ENCODE data around the gene ZNF428. TPM values are rescaled to one million over a fixed set of nuclear protein-coding genes. Genes with fewer than 3 reads are reported as not detected.

Gene ZNF428
- total RNA-seq, 2 donors from 2014 or later: 51.7 to 108 TPM

- Histone ChIP-seq H3K36me3 (no peaks in the 10 kb centered on the region), H3K4me1 (replicated peaks) (peaks cover 5% of the 10 kb centered on the region), H3K4me3 (no peak overlapping the region), H3K27me3 (replicated peaks; ENCODE audit: insufficient read depth) (no peaks in the 10 kb centered on the region), H3K9me3 (no peaks in the 10 kb centered on the region), H3K27ac (no peak overlapping the region)
- intact Hi-C loops (cut with DNase I): no loop called here
- TF ChIP-seq POLR2AphosphoS5 (IDR thresholded peaks at IDR 0.05) (no peak), POLR2A (IDR thresholded peaks at IDR 0.05) (no peak)
- TF ChIP-seq, protein P1, sequence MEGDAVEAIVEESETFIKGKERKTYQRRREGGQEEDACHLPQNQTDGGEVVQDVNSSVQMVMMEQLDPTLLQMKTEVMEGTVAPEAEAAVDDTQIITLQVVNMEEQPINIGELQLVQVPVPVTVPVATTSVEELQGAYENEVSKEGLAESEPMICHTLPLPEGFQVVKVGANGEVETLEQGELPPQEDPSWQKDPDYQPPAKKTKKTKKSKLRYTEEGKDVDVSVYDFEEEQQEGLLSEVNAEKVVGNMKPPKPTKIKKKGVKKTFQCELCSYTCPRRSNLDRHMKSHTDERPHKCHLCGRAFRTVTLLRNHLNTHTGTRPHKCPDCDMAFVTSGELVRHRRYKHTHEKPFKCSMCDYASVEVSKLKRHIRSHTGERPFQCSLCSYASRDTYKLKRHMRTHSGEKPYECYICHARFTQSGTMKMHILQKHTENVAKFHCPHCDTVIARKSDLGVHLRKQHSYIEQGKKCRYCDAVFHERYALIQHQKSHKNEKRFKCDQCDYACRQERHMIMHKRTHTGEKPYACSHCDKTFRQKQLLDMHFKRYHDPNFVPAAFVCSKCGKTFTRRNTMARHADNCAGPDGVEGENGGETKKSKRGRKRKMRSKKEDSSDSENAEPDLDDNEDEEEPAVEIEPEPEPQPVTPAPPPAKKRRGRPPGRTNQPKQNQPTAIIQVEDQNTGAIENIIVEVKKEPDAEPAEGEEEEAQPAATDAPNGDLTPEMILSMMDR (IDR thresholded peaks at IDR 0.05): no peak
- WGBS: 70% methylated on average over 7 of the region's 7 CpGs
- no peak for DNase-seq (ENCODE audit: low spot score)
Observed at GRCh38 chr19:43664018-43664417, 44.6 kb upstream of the ZNF428 start.

GRCh38 chr19:43662487-43662886, 43.1 kb upstream of the ZNF428 start:
- no peaks in the 10 kb centered on the region for H3K9me3 ChIP-seq
- no peak for TF ChIP-seq POLR2AphosphoS5 (IDR thresholded peaks at IDR 0.05)
- TF ChIP-seq, protein P1 (IDR thresholded peaks at IDR 0.05): peak in 1 of 4 experiments; percentile 13
- no peak overlapping the region for H3K4me3 ChIP-seq
- DNase-seq (ENCODE audit: low spot score): no peak
- H3K36me3 ChIP-seq: no peaks in the 10 kb centered on the region
- 89% methylated on average over 6 of the region's 6 CpGs for WGBS
- H3K4me1 ChIP-seq (replicated peaks): no peaks in the 10 kb centered on the region
- intact Hi-C loops (cut with DNase I): no loop called here
- no peaks in the 10 kb centered on the region for H3K27me3 ChIP-seq (replicated peaks; ENCODE audit: insufficient read depth)
- no peak overlapping the region for H3K27ac ChIP-seq

DNA sequence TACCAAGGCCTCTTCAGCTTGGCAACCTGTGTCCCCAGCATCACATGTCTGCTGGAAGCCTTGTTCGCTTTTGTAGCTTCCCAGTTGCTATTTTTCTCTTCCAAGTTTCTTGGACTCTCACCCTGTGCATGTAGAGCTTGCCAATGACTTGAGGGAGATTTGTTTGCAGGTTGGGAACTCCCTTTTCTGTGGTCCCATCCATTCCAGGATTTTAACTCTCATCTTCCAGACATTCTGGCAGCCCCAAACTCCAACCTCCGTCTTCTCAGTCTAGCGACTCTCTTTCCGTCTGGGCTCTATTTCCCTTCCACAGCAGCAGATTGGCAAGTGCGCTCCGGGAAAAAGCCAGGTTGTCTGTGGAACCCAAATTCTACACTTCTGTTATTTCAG, 41.5 kb upstream of the ZNF428 start:
- Histone ChIP-seq H3K27me3 (replicated peaks; ENCODE audit: insufficient read depth) (no peaks in the 10 kb centered on the region), H3K27ac (no peak overlapping the region), H3K9me3 (no peaks in the 10 kb centered on the region), H3K4me3 (no peak overlapping the region), H3K36me3 (no peaks in the 10 kb centered on the region), H3K4me1 (replicated peaks) (no peaks in the 10 kb centered on the region)
- DNase-seq (ENCODE audit: low spot score): no peak
- 69% methylated on average over 6 of the region's 6 CpGs for WGBS
- intact Hi-C loops (cut with DNase I): no loop called here
- TF ChIP-seq POLR2A (IDR thresholded peaks at IDR 0.05) (no peak), POLR2AphosphoS5 (IDR thresholded peaks at IDR 0.05) (no peak)
- TF ChIP-seq, protein P1 (IDR thresholded peaks at IDR 0.05): no peak

DNA sequence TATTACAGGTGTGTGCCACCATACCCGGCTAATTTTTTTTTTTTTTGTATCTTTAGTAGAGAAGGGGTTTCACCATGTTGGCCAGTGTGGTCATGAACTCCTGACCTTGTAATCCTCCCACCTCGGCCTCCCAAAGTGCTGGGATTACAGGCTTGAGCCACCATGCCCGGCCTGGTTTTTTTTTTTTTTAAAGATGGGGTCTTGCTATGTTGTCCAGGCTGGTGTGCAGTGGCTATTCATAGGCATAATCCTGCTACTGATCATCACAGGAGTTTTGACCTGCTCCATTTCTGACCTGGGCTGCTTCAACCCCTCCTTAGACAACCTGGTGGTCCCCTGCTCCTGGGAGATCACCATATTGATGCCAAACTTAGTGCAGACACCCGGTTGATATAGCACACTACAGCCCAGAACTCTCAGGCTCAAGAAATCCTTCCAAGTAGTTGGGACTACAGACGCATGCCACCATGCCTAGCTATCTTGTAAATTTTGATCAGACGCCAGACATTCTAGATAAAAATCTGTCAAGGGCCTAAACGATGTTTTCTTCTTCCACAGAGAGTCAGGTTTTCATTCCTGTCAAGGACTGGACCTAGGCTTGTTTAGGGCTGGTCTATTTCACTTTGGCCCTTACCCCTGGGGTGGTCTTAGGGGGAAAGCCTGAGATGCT, 41.0 kb upstream of the ZNF428 start:
- Histone ChIP-seq H3K9me3 (no peaks in the 10 kb centered on the region), H3K4me3 (no peak overlapping the region), H3K36me3 (no peaks in the 10 kb centered on the region), H3K27me3 (replicated peaks; ENCODE audit: insufficient read depth) (no peaks in the 10 kb centered on the region), H3K27ac (no peak overlapping the region), H3K4me1 (replicated peaks) (no peaks in the 10 kb centered on the region)
- intact Hi-C loops (cut with DNase I): no loop called here
- 68% methylated on average over 7 of the region's 7 CpGs for WGBS
- TF ChIP-seq POLR2AphosphoS5 (IDR thresholded peaks at IDR 0.05) (no peak), POLR2A (IDR thresholded peaks at IDR 0.05) (no peak)
- TF ChIP-seq, protein P1 (IDR thresholded peaks at IDR 0.05): no peak
- no peak for DNase-seq (ENCODE audit: low spot score)

DNA sequence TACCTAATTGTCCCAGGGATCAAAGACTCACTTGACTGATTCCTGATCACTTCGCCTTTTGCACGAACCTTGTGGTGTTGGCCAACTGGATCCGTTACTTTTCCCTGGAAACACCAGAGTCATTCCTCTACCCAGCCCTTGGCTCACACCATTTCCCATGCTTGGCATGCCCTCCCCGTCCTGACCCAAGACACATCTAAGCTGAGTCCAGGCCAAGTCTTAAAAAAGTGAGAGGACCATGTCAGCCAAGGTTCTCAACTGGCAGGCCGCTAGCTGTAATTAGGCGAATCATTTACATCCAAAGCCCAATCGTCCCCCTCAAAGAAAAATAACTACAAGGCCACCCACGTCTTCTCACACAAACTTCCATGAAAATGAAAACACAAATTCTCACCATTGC, 39.1 kb upstream of the ZNF428 start:
- no peak for DNase-seq (ENCODE audit: low spot score)
- Histone ChIP-seq H3K36me3 (no peaks in the 10 kb centered on the region), H3K27me3 (replicated peaks; ENCODE audit: insufficient read depth) (no peaks in the 10 kb centered on the region), H3K4me3 (no peak overlapping the region), H3K27ac (no peak overlapping the region), H3K4me1 (replicated peaks) (no peaks in the 10 kb centered on the region), H3K9me3 (no peaks in the 10 kb centered on the region)
- 94% methylated on average over 8 of the region's 8 CpGs for WGBS
- intact Hi-C loops (cut with DNase I): loop anchor here (10.0 kb wide), 1 partner anchor 214 kb away; no protein-coding TSS in a partner anchor
- no peak for TF ChIP-seq POLR2AphosphoS5 (IDR thresholded peaks at IDR 0.05)
- TF ChIP-seq POLR2A (IDR thresholded peaks at IDR 0.05): no peak
- TF ChIP-seq, protein P1 (IDR thresholded peaks at IDR 0.05): no peak

Measured in prostate gland (tissue), 2 donors.